Measurements from ENCODE around the gene MAGI1.

DNA sequence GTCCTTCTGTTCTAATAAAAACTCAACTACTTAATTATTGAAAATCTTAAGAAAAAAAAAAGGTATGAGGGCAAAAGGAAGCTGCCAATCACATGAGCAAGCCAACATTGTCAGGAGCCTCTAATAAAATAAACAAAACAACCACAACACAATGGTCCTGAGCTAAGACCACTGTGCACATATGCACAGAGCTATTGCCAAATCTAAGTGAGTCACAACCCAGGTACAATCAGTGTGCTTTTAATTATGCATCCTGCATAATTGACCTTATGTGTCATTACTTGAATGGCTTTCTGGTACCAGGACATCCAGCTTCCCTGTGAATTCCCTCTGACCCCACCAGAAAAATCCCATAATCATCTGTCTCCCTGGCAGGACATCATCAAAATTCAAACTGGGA lies 639.8 kb downstream of the MAGI1 start:
- TF ChIP-seq TAF1 (IDR thresholded peaks at IDR 0.05; ENCODE audit: borderline replicate concordance, low read depth, low read length) (no peak), POLR2A (IDR thresholded peaks at IDR 0.05; ENCODE audit: low read depth, low read length) (no peak), POLR2AphosphoS5 (IDR thresholded peaks at IDR 0.05; ENCODE audit: low read depth, low read length) (no peak)

Data from GM12892 (cell line).